Epidermal melanocyte (primary cell): ENCODE results near the gene B2M.
"Not testable (repeated sequence)": the region's sequence is repeated elsewhere in the genome, so short reads cannot be mapped to it uniquely, and the experiment has no call there.

Experiments used
- DNase-seq: peaks from one replicate; pipeline ENCODE4 v3.0.0; 2011; ENCODE audit warnings: low spot score; ENCODE audit not compliant: insufficient read length

B2M gene

GRCh38 chr15:44698641-44699040 is 12.7 kb upstream of the B2M start:
- no peak for DNase-seq

GRCh38 chr15:44700676-44701075 is 10.6 kb upstream of the B2M start:
- DNase-seq, result not testable (repeated sequence)

- no peak for DNase-seq
Observed at GRCh38 chr15:44705986-44706385, 5.3 kb upstream of the B2M start.

- DNase-seq, result no peak
Observed at GRCh38 chr15:44706401-44706800, 4.9 kb upstream of the B2M start.

GRCh38 chr15:44706946-44707636 is 4.2 kb upstream of the B2M start:
- no peak for DNase-seq

- DNase-seq, result no peak
Observed at GRCh38 chr15:44710236-44711095, 851 bp upstream of the B2M start.

GRCh38 chr15:44711743-44712345 is 527 bp downstream of the B2M start:
- DNase-seq, result no peak

GRCh38 chr15:44712346-44713005 is 1.2 kb downstream of the B2M start:
- DNase-seq, result peak; percentile 50

- DNase-seq, result no peak
Observed at GRCh38 chr15:44713006-44713966, 2.0 kb downstream of the B2M start.

GRCh38 chr15:44715142-44715796 is 4.0 kb downstream of the B2M start:
- DNase-seq, result no peak

- no peak for DNase-seq
Observed at GRCh38 chr15:44715797-44716334, 4.5 kb downstream of the B2M start.

GRCh38 chr15:44716983-44717602 is 5.8 kb downstream of the B2M start:
- no peak for DNase-seq

GRCh38 chr15:44718180-44718926 is 7.0 kb downstream of the B2M start:
- no peak for DNase-seq

GRCh38 chr15:44718927-44719292 is 7.6 kb downstream of the B2M start:
- DNase-seq, result no peak

- no peak for DNase-seq
Observed at GRCh38 chr15:44719293-44719999, 8.1 kb downstream of the B2M start.

- DNase-seq, result not testable (repeated sequence)
Observed at GRCh38 chr15:44720000-44720435, 8.7 kb downstream of the B2M start.

- DNase-seq, result no peak
Observed at GRCh38 chr15:44720460-44721176, 9.3 kb downstream of the B2M start.
